ENCODE measurements around the gene YAE1. TPM values are rescaled to one million over a fixed set of nuclear protein-coding genes. Genes with fewer than 3 reads are reported as not detected.

The YAE1 gene
- total RNA-seq, 1 donor from 2014 or later, result 27.8 TPM

GRCh38 chr7:39527296-39527695 lies 38.9 kb upstream of the YAE1 start:
- TF ChIP-seq CTCF (IDR thresholded peaks at IDR 0.05; ENCODE audit: insufficient read depth, low read depth, low read length) (no peak), EZH2 (IDR thresholded peaks at IDR 0.05; ENCODE audit: insufficient read depth, low read length) (no peak)
- no peak overlapping the region for H3K9ac ChIP-seq (ENCODE audit: low read length)
- Mint-ChIP-seq H3K27ac (ENCODE audit: unreplicated experiment) (peak overlapping the region; percentile 16), H3K4me1 (ENCODE audit: low read depth, unreplicated experiment) (peaks cover 2% of the 10 kb centered on the region), H3K36me3 (ENCODE audit: low read depth, unreplicated experiment) (no peaks in the 10 kb centered on the region), H3K4me3 (ENCODE audit: unreplicated experiment) (no peak overlapping the region), H3K9me3 (ENCODE audit: unreplicated experiment) (no peaks in the 10 kb centered on the region), H3K27me3 (ENCODE audit: low read depth, unreplicated experiment) (peaks cover 12% of the 10 kb centered on the region)
- H4K20me1 ChIP-seq (ENCODE audit: insufficient read depth, low read length), result no peaks in the 10 kb centered on the region
- DNase-seq (ENCODE audit: low read depth), result no peak
- H3K4me2 ChIP-seq (ENCODE audit: low read length), result no peak overlapping the region
- H3K36me3 ChIP-seq (ENCODE audit: insufficient read depth, low read length), result no peaks in the 10 kb centered on the region
- H3K4me3 ChIP-seq (ENCODE audit: insufficient read depth, low read depth, low read length), result no peak overlapping the region
- H3K27ac ChIP-seq (ENCODE audit: low read depth, low read length), result no peak overlapping the region
- no peak overlapping the region for H2AFZ ChIP-seq (ENCODE audit: low read depth, low read length)
- no peaks in the 10 kb centered on the region for H3K79me2 ChIP-seq (ENCODE audit: insufficient read depth, low read length)
- no peak for FAIRE-seq
- H3K27me3 ChIP-seq (ENCODE audit: insufficient read depth, low read length), result peaks cover 4% of the 10 kb centered on the region
- H3K4me1 ChIP-seq (ENCODE audit: insufficient read depth, low read length), result no peaks in the 10 kb centered on the region
- no peaks in the 10 kb centered on the region for H3K9me3 ChIP-seq (ENCODE audit: insufficient read depth, low read depth, low read length)

GRCh38 chr7:39527951-39528350 lies 38.3 kb upstream of the YAE1 start:
- Histone ChIP-seq H3K9ac (ENCODE audit: low read length) (no peak overlapping the region), H3K4me1 (ENCODE audit: insufficient read depth, low read length) (no peaks in the 10 kb centered on the region), H3K4me2 (ENCODE audit: low read length) (no peak overlapping the region), H3K4me3 (ENCODE audit: insufficient read depth, low read depth, low read length) (no peak overlapping the region), H3K9me3 (ENCODE audit: insufficient read depth, low read depth, low read length) (no peaks in the 10 kb centered on the region), H2AFZ (ENCODE audit: low read depth, low read length) (no peak overlapping the region), H3K27me3 (ENCODE audit: insufficient read depth, low read length) (peaks cover 4% of the 10 kb centered on the region), H3K27ac (ENCODE audit: low read depth, low read length) (no peak overlapping the region), H3K36me3 (ENCODE audit: insufficient read depth, low read length) (no peaks in the 10 kb centered on the region), H3K79me2 (ENCODE audit: insufficient read depth, low read length) (no peaks in the 10 kb centered on the region), H4K20me1 (ENCODE audit: insufficient read depth, low read length) (no peaks in the 10 kb centered on the region)
- no peak overlapping the region for H3K4me3 Mint-ChIP-seq (ENCODE audit: unreplicated experiment)
- no peaks in the 10 kb centered on the region for H3K36me3 Mint-ChIP-seq (ENCODE audit: low read depth, unreplicated experiment)
- TF ChIP-seq EZH2 (IDR thresholded peaks at IDR 0.05; ENCODE audit: insufficient read depth, low read length) (no peak), CTCF (IDR thresholded peaks at IDR 0.05; ENCODE audit: insufficient read depth, low read depth, low read length) (no peak)
- DNase-seq (ENCODE audit: low read depth), result no peak
- peaks cover 16% of the 10 kb centered on the region for H3K27me3 Mint-ChIP-seq (ENCODE audit: low read depth, unreplicated experiment)
- peak overlapping the region; percentile 4 for H3K27ac Mint-ChIP-seq (ENCODE audit: unreplicated experiment)
- FAIRE-seq, result no peak
- peaks cover 2% of the 10 kb centered on the region for H3K4me1 Mint-ChIP-seq (ENCODE audit: low read depth, unreplicated experiment)
- H3K9me3 Mint-ChIP-seq (ENCODE audit: unreplicated experiment), result no peaks in the 10 kb centered on the region

- no peak overlapping the region for H2AFZ ChIP-seq (ENCODE audit: low read depth, low read length)
- no peaks in the 10 kb centered on the region for H3K4me1 ChIP-seq (ENCODE audit: insufficient read depth, low read length)
- Mint-ChIP-seq H3K27ac (ENCODE audit: unreplicated experiment) (no peak overlapping the region), H3K27me3 (ENCODE audit: low read depth, unreplicated experiment) (peaks cover 16% of the 10 kb centered on the region), H3K4me3 (ENCODE audit: unreplicated experiment) (no peak overlapping the region), H3K9me3 (ENCODE audit: unreplicated experiment) (peaks cover 1% of the 10 kb centered on the region), H3K4me1 (ENCODE audit: low read depth, unreplicated experiment) (peaks cover 2% of the 10 kb centered on the region), H3K36me3 (ENCODE audit: low read depth, unreplicated experiment) (no peaks in the 10 kb centered on the region)
- no peak overlapping the region for H3K4me2 ChIP-seq (ENCODE audit: low read length)
- H3K9me3 ChIP-seq (ENCODE audit: insufficient read depth, low read depth, low read length), result no peaks in the 10 kb centered on the region
- H4K20me1 ChIP-seq (ENCODE audit: insufficient read depth, low read length), result no peaks in the 10 kb centered on the region
- H3K27me3 ChIP-seq (ENCODE audit: insufficient read depth, low read length), result peaks cover 4% of the 10 kb centered on the region
- no peak for DNase-seq (ENCODE audit: low read depth)
- no peaks in the 10 kb centered on the region for H3K79me2 ChIP-seq (ENCODE audit: insufficient read depth, low read length)
- no peak for FAIRE-seq
- H3K9ac ChIP-seq (ENCODE audit: low read length), result no peak overlapping the region
- H3K27ac ChIP-seq (ENCODE audit: low read depth, low read length), result no peak overlapping the region
- no peaks in the 10 kb centered on the region for H3K36me3 ChIP-seq (ENCODE audit: insufficient read depth, low read length)
- no peak overlapping the region for H3K4me3 ChIP-seq (ENCODE audit: insufficient read depth, low read depth, low read length)
- TF ChIP-seq CTCF (IDR thresholded peaks at IDR 0.05; ENCODE audit: insufficient read depth, low read depth, low read length) (no peak), EZH2 (IDR thresholded peaks at IDR 0.05; ENCODE audit: insufficient read depth, low read length) (no peak)
These were observed 37.4 kb upstream of the YAE1 start for GRCh38 chr7:39528849-39529248.

All from astrocyte (in vitro differentiated cells and primary cell).